Panc1 (cell line): ENCODE data around the gene WDR1. TPM values are rescaled to one million over a fixed set of nuclear protein-coding genes. Genes with fewer than 3 reads are reported as not detected.

Experiments
- ATAC-seq: fragments of 200-7000 bp; cut with Tn5 transposase; 2 replicates; pipeline ENCODE4 v1.9.1; 2020; ENCODE audit warnings: mild to moderate bottlenecking, moderate library complexity
- BruUV-seq: library from RNA; stranded (reverse); fragments of 400-500 nt; replicated peaks from 2 replicates; lab custom pipeline; 2021; lab: Mats Ljungman, UMichigan
- CTCF ChIA-PET: fragments of 300-600 bp; sonication (Branson Sonifier 250); formaldehyde crosslinking; loops from one replicate; lab custom pipeline; 2022; ENCODE audit warnings: antibody characterized with exemption; lab: Charles Lee
- POLR2A ChIA-PET: fragments of 300-600 bp; sonication (Branson Sonifier 250); formaldehyde crosslinking; loops from one replicate; lab custom pipeline; 2022; ENCODE audit warnings: antibody characterized with exemption; lab: Charles Lee
- DNase-seq: peaks from one replicate; pipeline ENCODE4 v3.0.0-alpha.2; 2010; ENCODE audit warnings: low read depth, low spot score
- H3K27ac ChIP-seq: 2 replicates; pipeline ENCODE4 v1.5.1; 2011; ENCODE audit warnings: mild to moderate bottlenecking, low read length, inconsistent platforms
- H3K27me3 ChIP-seq: fragments of 200-500 bp; sonication (Bioruptor generic); 2 replicates; pipeline ENCODE4 v1.6.0; 2014; ENCODE audit warnings: low read length, inconsistent platforms; ENCODE audit not compliant: control insufficient read depth, insufficient read depth
- H3K36me3 ChIP-seq: fragments of 200-500 bp; sonication (Bioruptor generic); 2 replicates; pipeline ENCODE4 v1.5.1; 2014; ENCODE audit warnings: inconsistent platforms, mild to moderate bottlenecking, low read length, moderate library complexity; ENCODE audit not compliant: control insufficient read depth, insufficient read depth
- H3K4me1 ChIP-seq: 2 replicates; pipeline ENCODE4 v1.5.1; 2011; ENCODE audit warnings: inconsistent platforms, mild to moderate bottlenecking, low read length, moderate library complexity; ENCODE audit not compliant: control insufficient read depth, insufficient read depth
- H3K4me3 ChIP-seq, 2 experiments: 2 replicates each; pipeline ENCODE4 v1.5.1; 2011 to 2012; ENCODE audit warnings: low read depth in 2 of 2, low read length in 2 of 2, mild to moderate bottlenecking in 2 of 2, inconsistent platforms in 1 of 2, moderate library complexity in 1 of 2
- H3K9me3 ChIP-seq: fragments of 200-500 bp; sonication (Bioruptor generic); 2 replicates; pipeline ENCODE4 v1.5.1; 2014; ENCODE audit warnings: low read depth, mild to moderate bottlenecking, inconsistent platforms, low read length, moderate library complexity; ENCODE audit not compliant: control insufficient read depth, insufficient read depth
- CTCF ChIP-seq: fragments of 450-650 bp; IDR thresholded peaks from 2 replicates; pipeline ENCODE4 v1.5.1; 2017; ENCODE audit warnings: mild to moderate bottlenecking
- POLR2AphosphoS5 ChIP-seq: IDR thresholded peaks from 2 replicates; pipeline ENCODE4 v1.6.1; 2012; ENCODE audit warnings: mild to moderate bottlenecking, low read depth, low read length, moderate library complexity
- REST ChIP-seq, 2 experiments: IDR thresholded peaks; 2 replicates each; pipeline ENCODE4 v1.6.1; 2011 to 2012; ENCODE audit warnings: low read depth in 2 of 2, control low read depth in 1 of 2, low read length in 1 of 2, mild to moderate bottlenecking in 1 of 2, moderate library complexity in 1 of 2; ENCODE audit not compliant: insufficient read depth in 1 of 2
- SIN3A ChIP-seq: IDR thresholded peaks from 2 replicates; pipeline ENCODE4 v1.6.1; 2012; ENCODE audit warnings: low read depth, mild to moderate bottlenecking, low read length, moderate library complexity, borderline replicate concordance; ENCODE audit not compliant: insufficient read depth
- TCF7L2 ChIP-seq: IDR thresholded peaks from 2 replicates; pipeline ENCODE4 v1.6.1; 2011; ENCODE audit warnings: mild to moderate bottlenecking, low read depth, low read length, inconsistent platforms
- in situ Hi-C: cut with HindIII; loops from 2 replicates; pipeline ENCODE4 v1.10.0; 2016; ENCODE audit warnings: low sequenced_read_pairs, low pct_unique_long_range_greater_than_20kb
- intact Hi-C: fragments of 100-400 bp; cut with micrococcal nuclease; formaldehyde crosslinking; loops from one replicate; pipeline ENCODE4 v1.10.0; 2022; ENCODE audit not compliant: unreplicated experiment
- total RNA-seq: library from RNA; stranded (reverse); gene quantifications from one replicate; pipeline ENCODE4 v1.2.1, GENCODE V29; 2021; ENCODE audit not compliant: unreplicated experiment

The WDR1 gene
- total RNA-seq, 1 experiment from 2014 or later: 260 TPM

- TF ChIP-seq POLR2AphosphoS5 (no peak), REST (IDR thresholded peaks at IDR 0.05; ENCODE audit: insufficient read depth in 1 of 2, low read depth in 2 of 2, low read length in 1 of 2) (no peak), SIN3A (no peak), TCF7L2 (no peak), CTCF (no peak)
- no TSS peak for BruUV-seq
- H3K4me3 ChIP-seq: no peak overlapping the region
- in situ Hi-C loops: no loop called here
- ChIA-PET CTCF (no interaction called here), POLR2A (no interaction called here)
- DNase-seq (no peak), ATAC-seq (no peak)
- H3K9me3 ChIP-seq: no peaks in the 10 kb centered on the region
- H3K4me1 ChIP-seq: no peaks in the 10 kb centered on the region
- H3K27me3 ChIP-seq: peaks cover 2% of the 10 kb centered on the region; the same call in 1 of the 2 replicates
- H3K36me3 ChIP-seq: no peaks in the 10 kb centered on the region
- intact Hi-C loops: no loop called here
- no peak overlapping the region for H3K27ac ChIP-seq
Observed at GRCh38 chr4:10139518-10139917, 22.9 kb upstream of the WDR1 start.

GRCh38 chr4:10135260-10135659, 18.7 kb upstream of the WDR1 start:
- CTCF ChIA-PET: no interaction called here
- BruUV-seq: no TSS peak
- DNase-seq (no peak), ATAC-seq (no peak)
- Histone ChIP-seq H3K27me3 (peaks cover 2% of the 10 kb centered on the region; the same call in 1 of the 2 replicates), H3K4me3 (no peak overlapping the region), H3K4me1 (no peaks in the 10 kb centered on the region), H3K9me3 (no peaks in the 10 kb centered on the region), H3K27ac (no peak overlapping the region), H3K36me3 (no peaks in the 10 kb centered on the region)
- POLR2A ChIA-PET: no interaction called here
- intact Hi-C loops: no loop called here
- TF ChIP-seq REST (IDR thresholded peaks at IDR 0.05; ENCODE audit: insufficient read depth in 1 of 2, low read depth in 2 of 2, low read length in 1 of 2) (no peak), CTCF (no peak), POLR2AphosphoS5 (no peak), SIN3A (no peak), TCF7L2 (no peak)
- in situ Hi-C loops: no loop called here
